ENCODE data around the gene SLC39A11.
"Not testable (repeated sequence)": the region's sequence is repeated elsewhere in the genome, so short reads cannot be mapped to it uniquely, and the experiment has no call there.

GRCh38 chr17:72773225-72773624, 319.3 kb downstream of the SLC39A11 start:
- not testable (repeated sequence) for TF ChIP-seq CTCF (IDR thresholded peaks at IDR 0.05); SIN3A (IDR thresholded peaks at IDR 0.05; ENCODE audit: borderline replicate concordance, insufficient read depth, low read depth, low read length); POLR2AphosphoS5 (IDR thresholded peaks at IDR 0.05; ENCODE audit: low read depth, low read length)

All from Panc1 (cell line).